ENCODE results near the gene KBTBD8.

GRCh38 chr3:67018789-67019526 is 20.9 kb downstream of the KBTBD8 start:
- TF ChIP-seq CTCF (IDR thresholded peaks at IDR 0.05) (no peak), POLR2A (IDR thresholded peaks at IDR 0.05) (no peak)
